Mesenteric fat pad (tissue), 1 donor: ENCODE results near the gene HEATR5A. TPM values are rescaled to one million over a fixed set of nuclear protein-coding genes. Genes with fewer than 3 reads are reported as not detected.
"Not testable (repeated sequence)": the region's sequence is repeated elsewhere in the genome, so short reads cannot be mapped to it uniquely, and the experiment has no call there.

Experiments used
- DNase-seq: peaks from one replicate; pipeline ENCODE4 v3.0.0-alpha.2; 2020; ENCODE audit warnings: low spot score
- total RNA-seq: library from RNA; stranded (reverse); fragmentation: NEBNext Ultra II Directional; extraction: Animal tissue kit (Norgen Biotek cat#: 25700); gene quantifications from one replicate; pipeline ENCODE4 v1.2.1, GENCODE V29; 2021
- donor health status: DM: yes; HTN: yes; CAD: no.

Gene HEATR5A
- total RNA-seq, 1 donor from 2014 or later: 56.7 TPM

- not testable (repeated sequence) for DNase-seq
These were observed 161.3 kb downstream of the HEATR5A start for GRCh38 chr14:31259040-31259435.

- DNase-seq: no peak
These were observed 161.8 kb downstream of the HEATR5A start for GRCh38 chr14:31258427-31259039.

GRCh38 chr14:31257554-31258426 lies 162.6 kb downstream of the HEATR5A start:
- not testable (repeated sequence) for DNase-seq

GRCh38 chr14:31257244-31257553 lies 163.2 kb downstream of the HEATR5A start:
- DNase-seq: no peak

GRCh38 chr14:31256534-31257243 lies 163.7 kb downstream of the HEATR5A start:
- no peak for DNase-seq

GRCh38 chr14:31255918-31256317 lies 164.4 kb downstream of the HEATR5A start:
- DNase-seq: not testable (repeated sequence)

- DNase-seq: no peak
These were observed 165.1 kb downstream of the HEATR5A start for GRCh38 chr14:31255286-31255685.

GRCh38 chr14:31253746-31254471 lies 166.4 kb downstream of the HEATR5A start:
- no peak for DNase-seq

GRCh38 chr14:31252865-31253264 lies 167.5 kb downstream of the HEATR5A start:
- no peak for DNase-seq

GRCh38 chr14:31251028-31251958 lies 169.1 kb downstream of the HEATR5A start:
- DNase-seq: no peak

GRCh38 chr14:31244626-31245025 lies 175.7 kb downstream of the HEATR5A start:
- no peak for DNase-seq

GRCh38 chr14:31243860-31244259 lies 176.5 kb downstream of the HEATR5A start:
- no peak for DNase-seq

GRCh38 chr14:31242161-31242940 lies 178.0 kb downstream of the HEATR5A start:
- DNase-seq: not testable (repeated sequence)

Other genes with a start within 250 kb of the HEATR5A start
- gene HECTD1, start 212.8 kb downstream of the HEATR5A start, total RNA-seq: 164 TPM
- 30.0 TPM for gene DTD2, start 37.0 kb upstream of the HEATR5A start, total RNA-seq
- gene GPR33, start 67.5 kb upstream of the HEATR5A start, total RNA-seq: not detected
- 15.0 TPM for gene NUBPL, start 140.9 kb upstream of the HEATR5A start, total RNA-seq